KOPT-K1 (cell line): ENCODE measurements around the gene TRIM56.
"Not testable (repeated sequence)": the region's sequence is repeated elsewhere in the genome, so short reads cannot be mapped to it uniquely, and the experiment has no call there.

ENCODE experiments used
- H3K27ac ChIP-seq: fragments of 200-600 bp; sonication (generic); 2 replicates; pipeline ENCODE4 v1.5.1; 2016; ENCODE audit warnings: antibody characterized with exemption, mild to moderate bottlenecking, low read depth, low read length; ENCODE audit not compliant: poor library complexity, severe bottlenecking
- H3K36me3 ChIP-seq: fragments of 200-600 bp; sonication (generic); 2 replicates; pipeline ENCODE4 v1.5.1; 2017; ENCODE audit warnings: antibody characterized with exemption, mild to moderate bottlenecking, low read length, moderate library complexity; ENCODE audit not compliant: insufficient read depth
- H3K9me3 ChIP-seq: fragments of 200-600 bp; sonication (generic); 2 replicates; pipeline ENCODE4 v1.5.1; 2017; ENCODE audit warnings: antibody characterized with exemption, low read length, mild to moderate bottlenecking; ENCODE audit not compliant: insufficient read depth, poor library complexity, severe bottlenecking

TRIM56 gene

GRCh38 chr7:101100858-101101847 is 15.9 kb downstream of the TRIM56 start:
- Histone ChIP-seq H3K27ac (no peak overlapping the region), H3K36me3 (no peaks in the 10 kb centered on the region), H3K9me3 (no peaks in the 10 kb centered on the region)

- no peak overlapping the region for H3K27ac ChIP-seq
- H3K9me3 ChIP-seq: no peaks in the 10 kb centered on the region
These were observed 16.7 kb downstream of the TRIM56 start for GRCh38 chr7:101102026-101102425.

DNA sequence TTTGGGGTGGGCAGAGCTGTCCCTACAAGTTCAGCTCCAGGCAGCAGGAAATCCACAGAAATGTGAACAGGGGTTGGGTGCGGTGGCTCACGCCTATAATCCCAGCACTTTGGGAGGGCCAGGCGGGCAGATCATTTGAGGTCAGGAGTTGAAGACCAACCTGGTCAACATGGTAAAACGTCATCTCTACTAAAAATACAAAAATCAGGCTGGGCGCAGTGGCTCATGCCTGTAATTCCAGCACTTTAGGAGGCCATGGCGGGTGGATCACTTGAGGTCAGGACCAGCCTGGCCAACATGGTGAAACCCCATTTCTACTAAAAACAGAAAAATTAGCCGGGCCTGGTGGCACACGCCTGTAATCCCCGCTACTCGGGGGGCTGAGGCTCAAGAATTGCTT is 18.4 kb downstream of the TRIM56 start:
- not testable (repeated sequence) for H3K9me3 ChIP-seq, H3K36me3 ChIP-seq, H3K27ac ChIP-seq

More at GRCh38 chr7:101102026-101102425, 16.7 kb downstream of the TRIM56 start:
- H3K36me3 ChIP-seq: no peaks in the 10 kb centered on the region

- H3K27ac ChIP-seq: no peak overlapping the region
- no peaks in the 10 kb centered on the region for H3K9me3 ChIP-seq
- no peaks in the 10 kb centered on the region for H3K36me3 ChIP-seq
These were observed 19.0 kb downstream of the TRIM56 start for GRCh38 chr7:101104193-101104713.

GRCh38 chr7:101104799-101105198 is 19.5 kb downstream of the TRIM56 start:
- no peaks in the 10 kb centered on the region for H3K36me3 ChIP-seq
- no peak overlapping the region for H3K27ac ChIP-seq
- no peaks in the 10 kb centered on the region for H3K9me3 ChIP-seq

- not testable (repeated sequence) for H3K9me3 ChIP-seq, H3K27ac ChIP-seq, H3K36me3 ChIP-seq
These were observed 20.0 kb downstream of the TRIM56 start for GRCh38 chr7:101105248-101105647.

- no peaks in the 10 kb centered on the region for H3K36me3 ChIP-seq
- no peak overlapping the region for H3K27ac ChIP-seq
- H3K9me3 ChIP-seq: no peaks in the 10 kb centered on the region
These were observed 21.1 kb downstream of the TRIM56 start for GRCh38 chr7:101106386-101106785.

DNA sequence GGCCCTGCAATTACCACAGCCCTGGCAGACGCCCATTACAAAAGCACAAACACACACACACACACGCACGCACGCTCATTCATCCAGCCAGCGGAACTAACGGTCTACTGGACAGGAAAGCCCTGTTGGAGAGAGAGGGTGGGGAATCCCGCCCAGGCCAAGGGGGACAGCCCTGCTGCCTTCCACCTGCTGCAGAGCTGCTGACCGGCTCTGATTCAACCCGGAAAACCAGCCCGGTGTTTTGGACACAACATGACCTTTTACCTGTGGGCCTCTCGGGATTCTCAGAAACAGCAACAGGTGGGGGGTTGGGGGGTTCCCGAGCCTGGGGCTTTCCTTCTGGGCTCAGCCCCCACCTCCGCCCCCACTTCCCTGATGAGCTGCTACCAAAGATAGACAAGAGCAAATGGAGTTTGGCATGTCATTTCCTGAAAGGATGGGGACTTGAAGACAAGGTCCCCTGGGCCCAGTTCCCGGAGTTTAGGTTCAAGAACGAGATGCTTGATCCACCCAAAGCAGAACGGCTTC is 23.1 kb downstream of the TRIM56 start:
- H3K27ac ChIP-seq: no peak overlapping the region
- no peaks in the 10 kb centered on the region for H3K36me3 ChIP-seq
- no peaks in the 10 kb centered on the region for H3K9me3 ChIP-seq

DNA sequence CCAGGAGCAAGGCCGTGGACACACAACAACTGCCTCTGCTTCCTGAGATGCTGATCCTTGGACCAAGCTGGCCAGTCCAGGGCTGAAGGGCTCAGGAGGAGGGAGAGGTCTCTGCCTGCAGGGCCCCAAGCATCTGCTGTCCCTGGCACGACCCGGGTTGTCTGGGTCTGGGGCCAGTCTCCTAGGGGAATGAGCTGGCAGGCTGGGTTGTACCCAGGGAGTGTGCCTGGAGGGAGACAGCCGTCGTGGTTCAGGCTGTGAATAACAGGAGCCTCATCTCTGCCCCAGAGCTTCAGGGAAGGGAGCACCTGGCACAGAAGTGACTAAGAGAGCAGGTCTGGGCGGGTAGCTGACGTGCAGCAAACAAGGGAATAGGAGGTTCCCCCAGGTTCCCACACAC is 23.7 kb downstream of the TRIM56 start:
- Histone ChIP-seq H3K9me3 (no peaks in the 10 kb centered on the region), H3K27ac (no peak overlapping the region), H3K36me3 (no peaks in the 10 kb centered on the region)

DNA sequence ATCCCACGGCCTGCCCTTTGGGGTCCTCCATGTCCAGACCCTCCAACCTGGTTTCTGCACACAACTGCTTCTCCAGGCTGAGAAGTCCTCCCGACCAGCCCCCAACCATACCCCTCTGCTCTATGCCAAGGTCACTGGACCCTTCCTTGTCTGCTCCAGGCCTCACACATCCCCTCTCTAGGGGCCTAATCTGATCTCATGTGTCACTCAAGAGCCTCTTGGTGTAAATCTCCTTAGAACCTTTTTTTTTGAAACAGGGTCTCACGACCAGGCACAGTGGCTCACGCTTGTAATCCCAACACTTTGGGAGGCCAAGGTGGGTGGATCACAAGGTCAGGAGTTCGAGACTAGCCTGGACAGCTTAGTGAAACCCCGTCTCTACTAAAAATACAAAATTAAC is 24.1 kb downstream of the TRIM56 start:
- Histone ChIP-seq H3K9me3 (no peaks in the 10 kb centered on the region), H3K36me3 (no peaks in the 10 kb centered on the region), H3K27ac (no peak overlapping the region)

GRCh38 chr7:101111261-101111660 is 26.0 kb downstream of the TRIM56 start:
- no peak overlapping the region for H3K27ac ChIP-seq

GRCh38 chr7:101112233-101112632 is 27.0 kb downstream of the TRIM56 start:
- Histone ChIP-seq H3K27ac (no peak overlapping the region), H3K36me3 (no peaks in the 10 kb centered on the region), H3K9me3 (no peaks in the 10 kb centered on the region)

More at GRCh38 chr7:101111261-101111660, 26.0 kb downstream of the TRIM56 start:
- no peaks in the 10 kb centered on the region for H3K36me3 ChIP-seq
- no peaks in the 10 kb centered on the region for H3K9me3 ChIP-seq

DNA sequence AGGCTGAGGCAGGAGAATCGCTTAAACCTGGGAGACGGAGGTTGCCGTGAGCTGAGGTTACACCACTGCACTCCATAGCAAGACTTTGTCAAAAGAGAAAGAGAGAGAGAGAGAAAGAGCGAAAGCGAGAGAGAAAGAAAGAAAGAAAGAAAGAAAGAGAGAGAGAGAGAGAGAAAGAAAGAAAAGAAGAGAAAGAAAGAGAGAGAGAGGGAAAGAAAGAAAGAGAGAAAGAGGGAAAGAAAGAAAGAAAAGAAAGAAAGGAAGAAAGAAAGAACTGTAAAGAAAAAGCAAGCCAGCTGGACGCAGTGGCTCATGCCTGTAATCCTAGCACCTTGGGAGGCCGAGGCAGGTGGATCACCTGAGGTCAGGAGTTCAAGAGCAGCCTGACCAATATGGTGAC is 27.9 kb downstream of the TRIM56 start:
- not testable (repeated sequence) for H3K36me3 ChIP-seq, H3K9me3 ChIP-seq, H3K27ac ChIP-seq

- no peaks in the 10 kb centered on the region for H3K36me3 ChIP-seq
- no peaks in the 10 kb centered on the region for H3K9me3 ChIP-seq
- no peak overlapping the region for H3K27ac ChIP-seq
These were observed 28.6 kb downstream of the TRIM56 start for GRCh38 chr7:101113836-101114235.

DNA sequence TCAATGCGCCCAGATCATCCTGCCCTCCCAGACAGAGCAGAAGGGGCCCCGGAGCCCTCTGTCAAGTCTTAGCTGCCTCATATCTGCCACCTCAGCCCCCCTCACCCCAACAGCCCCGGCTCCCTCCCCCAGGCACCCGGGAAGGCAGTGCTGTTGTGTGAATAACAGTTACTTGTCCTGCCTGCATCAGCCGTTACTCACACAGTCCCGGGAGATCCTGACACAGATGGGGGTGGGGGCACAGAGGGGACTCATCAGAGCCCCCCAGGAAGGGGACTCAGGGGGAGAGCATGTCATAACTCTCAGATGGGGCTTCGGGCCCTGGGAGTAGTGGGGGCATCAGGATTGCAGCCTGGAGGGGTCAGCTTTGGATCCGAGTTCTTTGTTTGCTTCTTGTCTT is 29.2 kb downstream of the TRIM56 start:
- H3K36me3 ChIP-seq: no peaks in the 10 kb centered on the region
- H3K27ac ChIP-seq: no peak overlapping the region
- no peaks in the 10 kb centered on the region for H3K9me3 ChIP-seq
